Dedifferentiated amniotic fluid mesenchymal stem cell (primary cell): ENCODE data around the gene UPF1.
"Not testable (repeated sequence)": the region's sequence is repeated elsewhere in the genome, so short reads cannot be mapped to it uniquely, and the experiment has no call there.

Source experiments
- DNase-seq: peaks from one replicate; pipeline ENCODE4 v3.0.0-alpha.2; 2016; ENCODE audit errors: extremely low spot score

The UPF1 gene

DNA sequence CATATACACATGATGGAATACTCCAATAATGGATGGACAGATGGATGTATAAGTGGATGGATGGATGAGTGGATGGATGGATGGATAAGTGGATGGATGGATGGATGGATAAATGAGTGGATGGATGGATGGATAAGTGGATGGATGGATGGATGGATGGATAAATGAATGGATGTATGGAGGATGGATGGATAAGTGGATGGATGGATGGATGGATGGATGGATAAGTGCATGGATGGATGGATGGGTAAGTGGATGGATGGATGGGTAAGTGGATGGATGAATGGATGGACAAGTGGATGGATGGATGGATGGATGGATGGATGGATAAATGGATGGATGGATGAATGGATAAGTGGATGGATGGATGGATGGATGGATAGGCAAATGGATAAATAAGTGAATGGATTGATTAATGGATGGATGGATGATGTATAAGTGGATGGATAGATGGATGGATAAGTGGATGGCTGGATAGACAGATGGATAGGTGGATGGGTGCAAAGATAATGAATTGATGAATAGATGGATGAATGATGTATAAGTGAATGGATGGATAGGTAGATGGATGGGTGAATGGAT, 32.3 kb upstream of the UPF1 start:
- DNase-seq = no peak

DNA sequence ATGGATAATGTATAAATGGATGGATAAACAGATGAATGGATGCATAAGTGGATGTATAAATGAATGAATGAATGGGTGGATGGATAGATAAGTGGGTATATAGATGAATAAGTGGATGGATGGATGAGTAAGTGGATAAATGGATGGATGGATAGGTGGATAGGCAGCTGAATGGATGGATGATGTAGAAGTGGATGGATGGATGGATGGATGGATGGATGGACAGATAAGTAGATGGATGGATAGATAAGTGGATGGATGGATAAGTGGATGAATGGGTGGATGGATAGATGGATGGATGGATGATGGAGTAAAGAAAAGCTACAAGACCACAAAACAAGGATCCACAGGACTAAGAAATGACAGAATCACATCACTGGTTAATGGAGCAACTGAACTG, 31.7 kb upstream of the UPF1 start:
- DNase-seq = no peak

DNA sequence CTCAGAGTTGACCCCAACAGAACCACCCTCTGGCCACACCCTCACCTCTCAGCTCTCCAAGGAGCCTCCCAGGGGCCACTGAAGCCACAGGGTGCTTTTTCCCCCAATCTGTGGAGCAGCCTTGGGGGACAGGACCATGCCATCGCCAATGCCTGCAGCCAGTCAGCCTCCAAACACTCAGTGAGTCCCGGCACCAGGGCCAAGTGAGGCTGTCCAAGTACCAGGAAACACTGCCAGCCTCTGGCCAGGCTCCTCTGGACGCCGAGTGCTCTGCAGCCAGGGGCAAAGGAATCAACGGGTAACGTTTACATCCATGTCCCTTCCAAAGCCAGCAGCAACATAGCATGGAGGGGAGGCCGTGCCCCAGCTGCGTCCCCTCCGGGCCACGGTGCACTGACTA, 31.1 kb upstream of the UPF1 start:
- DNase-seq = no peak

DNA sequence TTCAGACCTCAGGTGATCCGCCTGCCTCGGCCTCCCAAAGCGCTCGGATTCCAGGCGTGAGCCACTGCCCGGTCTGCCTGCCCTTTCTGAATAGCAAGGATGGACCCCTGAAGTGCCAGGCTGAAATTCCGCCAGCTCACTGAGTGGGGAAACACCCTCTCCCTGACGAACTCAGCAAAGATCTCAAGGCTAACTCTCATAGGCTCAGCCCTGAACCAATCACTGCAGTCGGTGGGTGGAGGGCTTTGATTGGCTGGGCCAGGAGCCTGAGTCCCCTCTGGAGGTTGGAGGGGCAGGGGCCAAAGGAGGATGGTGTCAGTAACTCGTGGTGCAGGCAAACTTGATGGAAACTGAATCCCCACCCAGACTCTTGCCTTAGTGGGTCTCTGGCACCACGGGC, 29.4 kb upstream of the UPF1 start:
- DNase-seq = no peak

DNA sequence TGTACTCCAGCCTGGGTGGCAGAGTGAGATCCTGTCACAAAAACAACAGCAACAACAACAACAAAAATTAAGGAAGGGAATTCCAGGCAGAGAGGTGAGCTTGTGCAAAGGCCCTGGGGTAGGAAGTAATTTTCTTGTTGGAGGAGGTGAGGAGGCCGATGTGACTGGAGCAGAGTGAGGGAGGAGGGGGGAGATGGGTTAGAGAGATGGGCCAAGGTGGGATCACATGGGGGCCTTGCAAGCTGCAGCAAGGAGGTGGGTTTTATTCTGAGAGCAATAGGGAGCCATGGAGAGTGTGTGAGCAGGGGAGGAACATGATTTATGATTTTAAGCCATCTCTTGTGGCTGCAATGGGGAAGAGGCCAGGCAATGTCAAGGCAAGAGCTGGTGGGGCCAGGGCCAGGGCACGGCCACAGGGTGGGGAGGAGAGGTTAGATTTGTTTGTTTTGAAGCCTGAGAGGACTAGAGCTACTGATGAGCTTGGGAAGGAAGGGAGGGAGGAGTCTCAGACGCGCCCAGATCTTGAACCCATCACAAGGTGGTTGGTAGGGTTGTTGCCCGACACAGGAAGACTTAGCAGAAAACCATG, 28.1 kb upstream of the UPF1 start:
- DNase-seq = no peak

DNA sequence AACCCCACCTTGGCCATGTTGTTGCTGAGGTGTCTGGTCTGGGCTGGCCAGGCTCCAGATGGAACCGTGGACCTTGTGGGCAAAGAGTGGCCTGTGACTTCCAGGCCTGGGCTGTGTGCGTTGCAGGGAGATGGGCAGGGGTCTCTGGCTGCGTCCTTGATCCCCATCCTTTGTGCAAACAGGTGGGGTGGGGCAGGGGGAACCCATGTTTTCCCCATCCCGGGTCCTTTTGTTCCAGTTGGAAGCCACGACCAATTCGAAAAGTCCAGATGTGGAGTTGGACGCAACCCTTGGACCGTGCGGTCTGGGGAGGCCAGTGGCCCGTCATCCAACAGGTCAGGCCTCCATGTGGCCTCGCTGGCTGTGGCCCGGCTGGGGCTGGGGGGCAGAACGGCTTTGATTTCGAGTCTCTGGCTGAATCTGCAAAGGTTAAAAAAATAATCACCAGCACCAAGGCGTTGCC, 27.6 kb upstream of the UPF1 start:
- DNase-seq = no peak

DNA sequence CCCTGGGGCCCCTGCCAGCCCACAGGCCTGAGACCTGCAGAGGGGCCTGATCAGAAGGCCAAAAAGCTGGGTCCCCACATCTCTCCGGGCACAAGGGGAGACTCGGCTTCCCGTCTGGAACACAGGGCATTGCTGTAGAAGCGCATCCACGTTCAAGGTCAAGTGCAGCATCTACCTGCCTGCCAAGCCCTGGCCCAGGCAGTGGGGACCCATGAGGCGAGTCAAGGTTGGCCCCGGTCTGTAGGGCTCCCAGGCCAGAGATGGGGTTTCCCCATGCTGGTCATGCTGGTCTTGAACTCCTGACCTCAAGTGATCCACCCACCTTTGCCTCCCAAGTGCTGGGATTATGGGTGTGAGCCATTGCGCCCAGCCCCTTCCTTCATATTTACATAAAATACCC, 27.1 kb upstream of the UPF1 start:
- DNase-seq = no peak

DNA sequence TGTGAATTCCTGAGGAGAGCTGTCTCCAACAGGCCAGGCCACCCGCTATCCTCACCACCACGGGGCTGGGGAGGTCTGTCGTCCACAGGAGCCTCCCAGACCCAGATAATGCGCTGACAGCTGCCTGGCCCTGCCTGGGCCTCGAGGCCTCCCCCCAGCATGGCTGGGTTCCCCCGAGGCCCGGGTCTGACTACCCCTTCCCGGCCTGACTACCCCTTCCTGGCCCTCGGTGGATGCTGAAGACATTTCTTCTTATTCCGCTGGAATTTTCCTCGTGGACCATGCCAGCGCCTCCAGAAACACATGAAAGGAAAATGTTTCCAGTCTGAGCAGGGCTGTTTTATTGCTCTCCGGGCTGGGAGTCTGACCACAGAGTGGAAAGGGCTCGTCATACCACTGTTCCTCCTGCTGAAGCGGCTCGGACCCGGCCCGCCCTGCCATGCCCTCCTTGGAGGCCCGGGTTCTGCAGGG, 23.9 kb upstream of the UPF1 start:
- no peak for DNase-seq

DNA sequence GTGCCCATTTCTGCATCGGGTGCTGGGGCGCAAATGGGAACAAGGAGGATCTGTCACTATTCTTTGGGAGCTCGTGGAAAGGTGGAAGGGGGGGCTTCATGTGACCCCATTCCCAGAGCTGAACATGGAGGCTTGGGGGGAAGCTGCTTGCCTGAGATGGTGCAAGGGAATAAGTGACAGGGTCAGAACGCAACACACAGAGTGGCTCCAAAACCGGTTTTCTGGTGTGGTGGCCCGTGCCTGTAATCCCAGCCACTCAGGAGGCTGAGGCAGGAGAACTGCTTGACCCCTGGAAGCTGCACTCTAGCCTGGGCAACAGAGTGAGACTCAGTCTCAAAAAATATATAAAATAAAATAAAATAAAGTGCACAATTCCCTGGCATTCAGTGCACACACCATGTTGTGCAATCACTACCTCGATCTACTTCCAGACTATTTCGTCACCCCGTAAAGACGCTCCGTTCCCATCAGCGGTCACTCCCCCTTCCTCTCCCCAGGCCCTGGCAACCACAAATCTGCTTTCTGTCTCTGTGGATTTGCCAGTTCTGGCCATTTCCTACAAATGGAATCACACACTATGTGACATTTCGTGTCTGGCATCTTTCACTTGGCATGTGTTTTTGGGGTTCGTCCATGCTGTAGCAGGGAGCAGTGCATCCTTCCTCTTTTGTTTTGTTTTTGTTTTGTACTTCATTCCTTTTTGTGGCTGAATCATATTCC, 22.4 kb upstream of the UPF1 start:
- DNase-seq = no peak

DNA sequence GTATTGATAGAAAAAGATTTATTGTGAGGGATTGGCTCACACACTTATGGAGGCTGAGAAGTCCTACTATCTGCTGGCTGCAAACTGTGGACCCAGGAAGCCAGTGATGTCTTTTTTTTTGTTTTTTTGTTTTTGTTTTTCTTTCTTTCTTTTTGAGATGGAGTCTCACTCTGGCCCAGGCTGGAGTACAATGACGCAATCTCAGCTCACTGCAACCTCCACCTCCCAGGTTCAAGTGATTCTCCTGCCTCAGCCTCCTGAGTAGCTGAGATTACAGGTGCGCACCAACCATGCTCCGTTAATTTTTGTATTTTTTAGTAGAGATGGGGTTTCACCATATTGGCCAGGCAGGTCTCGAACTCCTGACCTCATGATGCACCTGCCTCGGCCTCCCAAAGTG, 20.1 kb upstream of the UPF1 start:
- not testable (repeated sequence) for DNase-seq

DNA sequence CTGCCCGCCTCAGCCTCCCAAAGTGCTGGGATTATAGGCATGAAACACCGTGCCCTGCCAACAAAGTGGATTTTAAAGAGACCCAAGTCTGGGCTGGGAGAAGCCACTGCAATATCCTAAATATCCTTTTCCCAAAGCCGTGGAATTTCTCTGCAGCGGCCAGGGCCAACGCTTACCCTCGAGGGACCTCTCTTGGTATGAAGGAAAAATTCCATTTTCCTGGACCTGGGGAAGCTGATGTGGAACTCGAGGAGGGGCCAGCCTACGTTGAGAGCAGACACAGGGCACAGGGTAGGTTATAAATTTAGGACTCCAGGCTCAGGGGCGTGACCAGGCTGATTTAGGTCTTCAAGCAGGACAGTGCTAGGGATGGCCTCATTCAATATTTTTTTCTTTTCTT, 17.7 kb upstream of the UPF1 start:
- no peak for DNase-seq

DNA sequence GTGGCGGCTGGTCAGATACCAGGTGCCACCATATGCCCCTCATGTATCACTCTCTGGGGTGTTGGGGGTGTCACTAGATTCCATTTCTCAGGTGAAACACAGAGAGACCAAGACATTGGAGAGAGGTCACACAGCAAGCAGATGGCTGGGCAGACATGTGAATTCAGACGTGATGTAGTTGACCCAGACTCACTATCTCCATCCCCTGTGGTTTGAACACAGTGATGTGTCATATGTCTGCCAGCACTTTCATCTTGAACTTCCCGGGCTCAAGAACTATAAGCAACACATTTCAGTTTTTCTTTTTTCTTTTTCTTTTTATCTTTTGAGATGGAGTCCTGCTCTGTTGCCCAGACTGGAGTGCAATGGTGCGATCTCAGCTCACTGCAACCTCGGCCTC, 16.1 kb upstream of the UPF1 start:
- no peak for DNase-seq

DNA sequence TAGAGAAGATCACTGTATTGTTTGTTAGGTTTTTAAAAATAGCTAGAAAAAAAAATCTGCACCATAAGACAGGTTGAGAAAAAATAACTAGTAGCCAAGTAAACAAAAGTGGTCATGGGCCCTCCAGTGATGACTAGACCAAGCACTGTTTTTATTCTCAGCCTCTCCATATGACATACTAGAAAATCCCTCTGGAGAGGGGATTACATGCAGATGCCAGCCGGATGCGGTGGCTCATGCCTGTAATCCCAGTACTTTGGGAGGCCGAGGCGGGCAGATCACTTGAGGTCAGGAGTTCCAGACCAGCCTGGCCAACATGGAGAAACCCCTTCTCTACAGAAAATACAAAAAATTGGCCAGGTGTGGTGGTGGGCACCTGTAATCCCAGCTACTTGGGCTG, 15.1 kb upstream of the UPF1 start:
- DNase-seq = not testable (repeated sequence)

DNA sequence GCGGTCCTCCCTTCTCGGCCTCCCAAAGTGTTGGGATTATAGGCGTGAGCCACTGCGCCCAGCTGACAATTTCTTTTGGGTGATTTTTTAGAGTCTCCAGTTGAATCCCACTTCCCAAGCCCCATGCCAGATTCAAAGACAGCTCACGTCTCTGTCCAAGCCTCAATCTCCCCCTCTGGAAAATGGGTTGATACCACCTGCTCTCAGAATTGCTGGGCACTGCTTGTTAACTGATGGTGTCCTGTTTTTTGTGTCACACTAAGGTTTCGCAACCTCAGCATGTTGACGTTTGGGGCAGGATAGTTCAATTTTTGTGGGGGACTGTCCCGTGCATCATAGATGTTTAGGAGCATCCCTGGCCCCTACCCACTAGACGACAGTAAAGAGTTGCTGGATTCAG, 14.2 kb upstream of the UPF1 start:
- DNase-seq = no peak

DNA sequence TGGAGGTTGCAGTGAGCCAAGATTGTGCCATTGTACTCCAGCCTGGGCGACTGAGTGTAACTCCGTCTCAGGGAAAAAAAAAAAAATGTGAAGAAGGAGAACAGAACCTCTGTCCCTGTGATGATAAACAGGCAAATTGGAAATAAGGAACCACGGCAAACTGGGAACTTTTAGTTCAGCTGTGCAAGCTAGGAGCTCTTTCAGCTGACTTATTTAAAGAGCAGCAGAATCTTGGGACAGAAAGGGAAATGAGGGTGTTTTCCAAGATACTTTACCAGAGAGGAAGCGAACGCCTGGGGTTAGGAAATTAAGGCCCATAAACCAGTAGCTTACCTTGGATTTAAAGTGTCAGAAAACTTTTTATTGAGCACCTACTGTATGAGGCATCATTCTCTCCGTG, 3.0 kb upstream of the UPF1 start:
- DNase-seq = no peak

DNA sequence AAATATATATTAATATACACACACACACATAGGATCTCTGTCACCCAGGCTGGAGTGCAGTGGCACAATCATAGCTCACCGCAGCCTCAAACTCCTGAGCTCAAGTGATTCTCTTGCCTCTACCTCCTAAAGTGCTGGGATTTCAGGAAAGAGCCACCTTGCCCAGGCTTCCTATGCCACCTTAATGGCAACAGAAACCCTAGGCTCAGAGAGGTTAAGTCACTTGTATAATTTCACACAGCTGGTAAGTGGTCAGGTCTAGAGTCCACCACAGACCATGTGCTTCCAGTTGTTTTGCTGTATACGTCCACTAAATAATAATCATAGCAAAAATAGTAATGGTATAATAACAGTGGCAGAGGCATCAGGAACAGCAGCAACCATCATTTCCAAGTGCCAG, 1.3 kb upstream of the UPF1 start:
- DNase-seq = no peak

DNA sequence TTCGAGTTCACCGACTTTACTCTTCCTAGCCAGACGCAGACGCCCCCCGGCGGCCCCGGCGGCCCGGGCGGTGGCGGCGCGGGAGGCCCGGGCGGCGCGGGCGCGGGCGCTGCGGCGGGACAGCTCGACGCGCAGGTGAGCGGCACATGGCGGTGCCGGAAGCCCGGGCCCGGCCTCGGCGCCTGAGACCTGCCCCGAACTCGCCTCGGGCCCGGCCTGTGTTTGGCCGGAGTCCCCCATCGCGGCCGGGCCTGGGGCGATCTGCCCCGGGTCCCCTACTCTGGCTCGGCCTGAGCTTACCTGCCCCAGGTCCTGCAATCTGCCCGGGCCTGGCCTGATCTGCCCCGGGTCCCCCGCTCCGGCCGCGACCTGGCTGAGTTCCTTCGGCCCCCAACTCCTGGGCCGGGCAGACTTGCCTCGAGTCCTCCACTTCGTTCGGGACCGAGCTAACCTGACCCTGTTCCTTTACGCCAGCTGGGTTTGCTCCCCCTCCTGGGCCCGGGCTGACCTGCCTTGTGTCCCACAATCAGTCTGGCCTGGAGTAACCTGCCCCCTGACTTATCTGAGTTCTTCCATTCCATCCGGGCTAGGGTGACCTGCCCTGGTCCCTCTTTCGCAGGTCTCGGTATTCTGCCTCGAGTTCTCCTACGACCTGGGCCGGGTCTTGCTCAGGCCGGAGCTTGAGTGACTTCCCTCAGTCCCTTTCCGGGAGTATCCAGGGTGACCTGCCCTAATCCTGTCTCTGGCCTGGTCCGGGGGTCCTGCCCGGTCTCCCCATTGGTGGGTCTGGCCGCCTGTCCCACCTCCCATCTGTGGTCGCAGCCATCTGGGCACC, 764 bp downstream of the UPF1 start:
- DNase-seq = no peak

DNA sequence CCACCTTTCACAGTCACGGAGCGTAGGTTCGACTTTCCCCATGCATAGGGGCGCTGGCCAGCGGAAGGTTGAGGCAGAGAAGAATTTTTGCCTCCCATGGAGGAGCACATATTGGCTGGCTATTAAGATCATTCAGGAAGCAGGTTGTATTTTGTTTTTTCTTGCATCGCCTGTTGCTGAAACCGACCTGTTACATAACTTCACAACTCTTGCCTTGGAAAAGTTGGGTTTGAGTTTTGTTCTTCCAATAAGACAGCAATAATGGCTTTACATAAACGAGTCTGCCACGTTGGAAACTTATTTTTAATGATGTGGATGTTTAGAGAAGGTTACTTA, 1.4 kb downstream of the UPF1 start:
- no peak for DNase-seq

DNA sequence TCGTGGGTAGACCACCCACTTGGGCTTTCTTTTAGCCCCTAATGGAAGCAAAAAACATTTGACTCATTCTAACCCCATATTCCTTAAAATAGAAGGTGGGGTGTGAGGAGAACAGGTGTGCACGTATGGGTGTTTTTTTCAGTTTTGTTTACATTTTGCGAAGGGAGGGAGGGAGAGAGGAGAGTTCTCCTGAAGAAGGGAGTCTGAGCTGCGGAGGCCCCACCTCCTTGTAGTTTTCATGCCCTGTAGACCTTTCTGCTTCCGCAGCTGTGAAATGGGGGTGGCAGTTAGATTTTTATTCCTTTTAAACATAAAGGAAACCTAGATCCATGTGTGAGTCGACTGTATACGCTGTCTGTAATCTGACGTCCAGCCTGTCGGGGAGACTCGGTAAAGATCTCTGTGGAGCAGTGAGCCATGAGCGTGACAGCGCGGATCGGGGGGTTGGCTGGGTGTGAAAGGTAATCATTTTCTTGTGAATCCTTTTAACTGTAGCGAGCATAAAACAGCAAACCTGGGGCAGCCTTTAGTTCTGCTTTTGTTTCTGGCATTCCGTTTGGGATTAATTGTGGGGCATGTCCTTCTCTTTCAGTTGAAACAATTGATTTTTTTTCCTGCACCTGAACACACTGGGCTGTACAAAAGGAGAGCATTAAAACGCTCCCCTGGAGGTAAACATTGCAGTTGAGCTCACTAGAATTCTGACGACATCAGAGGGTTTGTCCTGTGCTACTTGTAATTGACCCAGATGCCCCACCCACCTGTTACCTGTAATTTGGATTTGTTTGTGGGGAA, 2.3 kb downstream of the UPF1 start:
- DNase-seq = no peak

DNA sequence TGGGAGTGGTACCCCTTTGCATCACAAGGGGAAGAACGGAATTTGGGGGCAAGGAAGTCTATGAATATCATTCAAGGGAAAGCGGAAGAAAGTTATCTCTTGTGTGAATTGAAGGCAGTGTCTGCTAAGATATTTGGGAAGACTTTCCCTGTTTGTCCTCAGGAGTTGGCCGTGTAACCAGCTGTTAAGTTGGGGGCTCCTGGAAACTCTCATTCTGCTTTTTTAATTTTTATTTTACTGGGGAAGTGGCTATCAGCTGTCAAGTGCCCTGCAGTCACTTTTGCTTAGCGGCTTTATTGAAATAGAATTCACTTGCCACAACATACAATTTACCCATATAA, 2.9 kb downstream of the UPF1 start:
- DNase-seq = no peak

DNA sequence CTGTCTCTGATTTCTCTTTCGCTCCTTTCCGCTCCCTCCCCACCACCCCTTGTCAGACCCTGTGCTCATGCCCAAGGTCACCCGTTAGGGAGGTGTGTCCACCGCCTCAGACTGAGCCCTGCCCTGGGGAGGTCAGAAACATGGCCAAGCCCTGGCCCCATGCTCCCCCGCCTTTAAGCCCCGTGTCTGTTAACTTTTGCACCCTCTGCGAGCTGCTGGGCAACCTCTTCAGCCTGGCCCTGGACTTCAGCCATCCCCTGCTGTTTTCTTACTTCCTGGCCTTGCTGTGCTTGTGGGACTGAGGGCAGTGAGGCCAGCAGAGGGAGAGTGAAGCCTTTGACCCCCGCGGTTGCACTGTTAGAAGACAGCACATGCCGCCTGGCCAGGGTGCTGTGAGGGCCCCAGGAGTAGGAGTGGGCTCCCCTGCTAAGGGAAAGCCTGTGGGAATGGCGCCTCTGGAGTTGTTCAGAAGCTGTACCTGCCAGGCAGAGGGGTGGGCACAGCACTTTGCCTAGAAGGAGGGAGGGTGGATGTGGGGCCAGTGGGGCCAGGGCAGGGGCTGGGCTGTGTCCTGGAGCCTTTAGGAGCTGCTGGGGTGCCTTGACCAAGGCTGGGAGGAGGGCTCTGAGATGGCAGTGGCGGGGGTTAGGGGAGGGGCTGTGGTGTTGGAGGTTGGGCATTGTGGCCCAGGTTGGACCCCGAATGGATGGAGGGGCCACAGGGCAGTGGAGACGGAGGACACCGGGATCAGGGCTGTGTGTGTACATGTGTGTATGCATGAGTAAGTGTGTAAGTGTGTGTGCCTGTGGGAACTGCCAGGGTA, 7.9 kb downstream of the UPF1 start:
- no peak for DNase-seq
